GM23338 (cell line): ENCODE results near the gene CHST13. TPM values are rescaled to one million over a fixed set of nuclear protein-coding genes. Genes with fewer than 3 reads are reported as not detected.

Source experiments
- ATAC-seq: fragments of 200-7000 bp; cut with Tn5 transposase; 3 replicates; pipeline ENCODE4 v1.9.1; 2020
- DNase-seq: peaks from one replicate; pipeline ENCODE4 v3.0.0-alpha.2; 2015; ENCODE audit warnings: low spot score
- H2AFZ ChIP-seq: fragments of 200-600 bp; sonication (generic); 2 replicates; pipeline ENCODE4 v1.8.0; 2016; ENCODE audit warnings: antibody characterized with exemption, mild to moderate bottlenecking, moderate library complexity
- H3F3A ChIP-seq: fragments of 200-600 bp; sonication (generic); replicated peaks from 2 replicates; pipeline ENCODE4 v1.8.0; 2017; ENCODE audit warnings: antibody characterized with exemption, mixed run types, low read depth
- H3K27ac ChIP-seq: fragments of 200-600 bp; sonication (generic); 2 replicates; pipeline ENCODE4 v1.6.1; 2016; ENCODE audit warnings: low read depth
- H3K27me3 ChIP-seq: fragments of 200-600 bp; sonication (generic); 2 replicates; pipeline ENCODE4 v1.8.0; 2016; ENCODE audit warnings: mild to moderate bottlenecking, mixed run types, moderate library complexity; ENCODE audit not compliant: insufficient read depth
- H3K36me3 ChIP-seq: fragments of 200-600 bp; sonication (generic); 2 replicates; pipeline ENCODE4 v1.8.0; 2016; ENCODE audit warnings: mild to moderate bottlenecking; ENCODE audit not compliant: insufficient read depth
- H3K4me1 ChIP-seq: fragments of 200-600 bp; sonication (generic); 2 replicates; pipeline ENCODE4 v1.8.0; 2016; ENCODE audit warnings: mild to moderate bottlenecking, moderate library complexity; ENCODE audit not compliant: insufficient read depth
- H3K4me2 ChIP-seq: fragments of 200-600 bp; sonication (generic); 2 replicates; pipeline ENCODE4 v1.7.1; 2017; ENCODE audit warnings: mixed run types
- H3K4me3 ChIP-seq: fragments of 200-600 bp; sonication (generic); 2 replicates; pipeline ENCODE4 v1.6.1; 2016; ENCODE audit warnings: mixed run types
- H3K79me2 ChIP-seq: fragments of 200-600 bp; sonication (generic); replicated peaks from 2 replicates; pipeline ENCODE4 v1.8.0; 2017; ENCODE audit warnings: mild to moderate bottlenecking; ENCODE audit not compliant: insufficient read depth
- H3K9me2 ChIP-seq: fragments of 200-600 bp; sonication (generic); 2 replicates; pipeline ENCODE4 v1.8.0; 2017; ENCODE audit not compliant: insufficient read depth
- H4K20me1 ChIP-seq: fragments of 200-600 bp; sonication (generic); replicated peaks from 2 replicates; pipeline ENCODE4 v1.8.0; 2017; ENCODE audit warnings: mild to moderate bottlenecking; ENCODE audit not compliant: insufficient read depth
- H3K27ac Mint-ChIP-seq: 2 replicates; pipeline ENCODE4 v1.8.0; 2020; ENCODE audit warnings: inconsistent platforms, mild to moderate bottlenecking, moderate library complexity, mixed read lengths
- H3K27me3 Mint-ChIP-seq: 3 replicates; pipeline ENCODE4 v1.8.0; 2022; ENCODE audit warnings: low read depth, mild to moderate bottlenecking, moderate library complexity, mixed read lengths, inconsistent platforms; ENCODE audit not compliant: insufficient read depth, poor library complexity
- H3K36me3 Mint-ChIP-seq: 3 replicates; pipeline ENCODE4 v1.8.0; 2021; ENCODE audit warnings: low read depth, mild to moderate bottlenecking, inconsistent platforms, moderate library complexity, mixed read lengths
- H3K4me1 Mint-ChIP-seq: 3 replicates; pipeline ENCODE4 v1.8.0; 2020; ENCODE audit warnings: mild to moderate bottlenecking, inconsistent platforms, mixed read lengths
- H3K4me3 Mint-ChIP-seq: 3 replicates; pipeline ENCODE4 v1.8.0; 2021; ENCODE audit warnings: moderate library complexity, mild to moderate bottlenecking, inconsistent platforms, mixed read lengths
- H3K9me3 Mint-ChIP-seq: 3 replicates; pipeline ENCODE4 v1.8.0; 2020; ENCODE audit warnings: moderate library complexity, mild to moderate bottlenecking, inconsistent platforms, mixed read lengths
- CREB1 ChIP-seq: fragments of 250-450 bp; sonication (Bioruptor Pico); IDR thresholded peaks from 2 replicates; pipeline ENCODE4 v1.5.0; 2020; ENCODE audit warnings: low read depth, mild to moderate bottlenecking, moderate library complexity
- CTCF ChIP-seq, 2 experiments: fragments of 200-600 bp in 1 of 2; sonication (generic) in 1 of 2; conservative IDR thresholded peaks; 2 replicates each; pipeline versions ENCODE4 v1.5.1 to v1.6.1; 2016 to 2017; ENCODE audit warnings: antibody characterized with exemption in 2 of 2, low read depth in 2 of 2, mild to moderate bottlenecking in 2 of 2, moderate library complexity in 1 of 2
- EZH2 ChIP-seq: fragments of 200-600 bp; sonication (generic); IDR thresholded peaks from one replicate; pipeline ENCODE4 v1.8.0; 2017; ENCODE audit warnings: antibody characterized with exemption, mild to moderate bottlenecking, low read depth; ENCODE audit not compliant: unreplicated experiment
- JUNB ChIP-seq: IDR thresholded peaks from one replicate; pipeline ENCODE4 v1.6.1; 2016; ENCODE audit warnings: antibody characterized with exemption; ENCODE audit not compliant: unreplicated experiment
- NANOG ChIP-seq: IDR thresholded peaks from 2 replicates; pipeline ENCODE4 v1.6.1; 2016; ENCODE audit warnings: antibody characterized with exemption, borderline replicate concordance
- ZNF114 ChIP-seq: fragments of 250-450 bp; sonication (Bioruptor Pico); IDR thresholded peaks from 2 replicates; pipeline ENCODE4 v1.5.0; 2020; ENCODE audit warnings: mild to moderate bottlenecking, moderate library complexity
- ZNF462 ChIP-seq: fragments of 250-450 bp; sonication (Bioruptor Pico); IDR thresholded peaks from 2 replicates; pipeline ENCODE4 v1.5.0; 2020; ENCODE audit warnings: mild to moderate bottlenecking, moderate library complexity
- polyA plus RNA-seq: library from polyadenylated mRNA; unstranded; fragments of >200 nt; fragmentation: Nextera tagmentation; extraction: Ambion mirVana; gene quantifications from 2 replicates; pipeline ENCODE4 v1.2.1, GENCODE V29; 2016
- total RNA-seq: library from RNA; depleted of rRNA; stranded (reverse); fragments of >200 nt; shearing (Covaris generic); gene quantifications from 2 replicates; pipeline ENCODE4 v1.2.3, GENCODE V29; 2014

The CHST13 gene
- total and polyA plus RNA-seq, 2 experiments from 2014 or later: 3.7 to 8.4 TPM

GRCh38 chr3:126482503-126483255, 41.3 kb upstream of the CHST13 start (continued):
- no peak for TF ChIP-seq ZNF462 (CRISPR knock-in tag)
- TF ChIP-seq CREB1 (CRISPR knock-in tag): no peak
- TF ChIP-seq NANOG: no peak
- TF ChIP-seq CTCF (conservative IDR thresholded peaks at IDR 0.05; ENCODE audit: low read depth in 2 of 2): no peak
- TF ChIP-seq EZH2: no peak
- TF ChIP-seq ZNF114 (CRISPR knock-in tag): no peak

- Histone ChIP-seq H3K9me2 (no peaks in the 10 kb centered on the region), H4K20me1 (no peaks in the 10 kb centered on the region), H3K36me3 (no peaks in the 10 kb centered on the region), H3K4me2 (no peak overlapping the region), H3K27me3 (no peaks in the 10 kb centered on the region), H3K27ac (no peak overlapping the region), H3K79me2 (no peaks in the 10 kb centered on the region), H2AFZ (no peak overlapping the region), H3F3A (no peaks in the 10 kb centered on the region), H3K4me1 (peaks cover 17% of the 10 kb centered on the region), H3K4me3 (no peak overlapping the region)
- DNase-seq (no peak), ATAC-seq (no peak)
- Mint-ChIP-seq H3K9me3 (no peaks in the 10 kb centered on the region), H3K36me3 (no peaks in the 10 kb centered on the region), H3K4me1 (peaks cover 38% of the 10 kb centered on the region), H3K27me3 (peaks cover 5% of the 10 kb centered on the region), H3K4me3 (no peak overlapping the region), H3K27ac (no peak overlapping the region)
- TF ChIP-seq ZNF462 (CRISPR knock-in tag) (no peak), JUNB (no peak)
Observed at GRCh38 chr3:126483321-126483761, 40.6 kb upstream of the CHST13 start.
